Stomach (tissue), 9 donors: ENCODE data around the gene EGFR. TPM values are rescaled to one million over a fixed set of nuclear protein-coding genes. Genes with fewer than 3 reads are reported as not detected.

Experiments
- DNase-seq, 2 donors: peaks; one replicate each; pipeline versions ENCODE4 v3.0.0 to v3.0.0-alpha.2; 2013 to 2019
- H3K27ac ChIP-seq, 5 donors: fragments of 200-600 bp in 4 of 5; sonication (generic) in 4 of 5; one replicate each; pipeline ENCODE4 v1.5.1; 2013 to 2019; ENCODE audit warnings: mild to moderate bottlenecking in 1 of 5, moderate library complexity in 1 of 5
- H3K27me3 ChIP-seq, 3 donors: fragments of 200-600 bp; sonication (generic); one replicate each; pipeline ENCODE4 v1.5.1; 2017 to 2019; ENCODE audit warnings: mixed run types in 1 of 3
- H3K36me3 ChIP-seq, 4 donors: fragments of 200-600 bp; sonication (generic); 1 replicate in 3 of 4; 2 replicates in 1 of 4; pipeline ENCODE4 v1.5.1; 2016 to 2019
- H3K4me1 ChIP-seq, 4 donors: fragments of 200-600 bp; sonication (generic); one replicate each; pipeline ENCODE4 v1.5.1; 2016 to 2019
- H3K4me3 ChIP-seq, 4 donors: fragments of 200-600 bp; sonication (generic) in 3 of 4; one replicate each; pipeline ENCODE4 v1.5.1; 2016 to 2019; ENCODE audit warnings: mild to moderate bottlenecking in 1 of 4
- H3K9me3 ChIP-seq, 4 donors: fragments of 200-600 bp; sonication (generic); one replicate each; pipeline ENCODE4 v1.5.1; 2016 to 2019
- EP300 ChIP-seq: sonication (generic); formaldehyde crosslinking; IDR thresholded peaks from one replicate; pipeline ENCODE4 v1.6.1; 2017; ENCODE audit warnings: antibody characterized with exemption
- POLR2A ChIP-seq, 4 donors: fragments of 450-650 bp; IDR thresholded peaks; one replicate each; pipeline ENCODE4 v1.6.1; 2016; ENCODE audit warnings: antibody characterized with exemption in 4 of 4, control low read depth in 2 of 4, mild to moderate bottlenecking in 1 of 4, moderate library complexity in 1 of 4
- POLR2AphosphoS5 ChIP-seq, 3 donors: sonication (generic); formaldehyde crosslinking; IDR thresholded peaks; one replicate each; pipeline ENCODE4 v1.6.1; 2016; ENCODE audit warnings: antibody characterized with exemption in 3 of 3
- WGBS, 5 donors: extraction: QIAGEN DNeasy Blood & Tissue Kit in 3 of 5; methylation state at CpG; one replicate each; pipeline versions ENCODE4 v1.1.5 to v1.1.7; 2013 to 2018; 5-methylcytosine and 5-hydroxymethylcytosine counted together
- intact Hi-C: fragments of 100-400 bp; cut with DNase I; formaldehyde crosslinking; loops from one replicate; pipeline ENCODE4 v1.15.1; 2023; ENCODE audit warnings: low total_unique reads
- polyA plus RNA-seq, 3 donors: library from polyadenylated mRNA; stranded (reverse); fragments of 200-250 nt; gene quantifications; one replicate each; pipeline ENCODE4 v1.2.3, GENCODE V29; 2013
- total RNA-seq, 5 donors: library from RNA; depleted of rRNA; stranded (reverse); fragments of >200 nt; gene quantifications; one replicate each; pipeline versions ENCODE4 v1.1.0 to v1.2.3, GENCODE V29; 2014 to 2016
- TF ChIP-seq, protein P1 (sequence below), 7 experiments: fragments of 450-650 bp in 4 of 7; fragments of 200-600 bp in 3 of 7; sonication (generic) in 3 of 7; IDR thresholded peaks; one replicate each; pipeline ENCODE4 v1.5.1; 2016 to 2019; ENCODE audit warnings: antibody characterized with exemption in 7 of 7, control low read depth in 2 of 7, mild to moderate bottlenecking in 1 of 7
- donor health status: healthy with polysubstance abuse.
- donor health status: Bipolar disorder and iron deficiency.
- donor health status: healthy.

The EGFR gene
- total and polyA plus RNA-seq, 8 donors, result 3.4 to 43.4 (median 32.6) TPM

DNA sequence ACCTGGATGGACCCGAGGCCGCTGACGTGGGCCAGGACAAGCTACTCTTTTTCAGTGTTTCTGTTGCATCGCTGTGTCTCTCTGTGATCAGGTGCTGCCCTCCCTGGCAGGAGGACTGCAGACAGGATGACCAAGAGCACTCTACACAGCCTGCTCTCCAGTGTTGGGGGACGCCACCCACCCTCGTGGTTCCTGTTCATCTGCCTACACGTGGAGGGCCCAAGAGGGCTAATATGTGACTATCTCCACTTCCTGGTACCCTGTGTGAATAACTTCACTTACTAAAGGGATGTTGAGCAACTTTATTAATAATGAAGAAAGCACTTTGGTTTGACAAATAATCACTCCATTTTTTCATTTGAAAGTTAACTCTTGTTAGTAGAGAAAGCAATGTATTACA lies 101.3 kb downstream of the EGFR start:
- Histone ChIP-seq H3K27ac (peak overlapping the region in 4 of 5 donors; percentile 24 to 70 (median 56)), H3K36me3 (no peaks in the 10 kb centered on the region), H3K4me3 (no peak overlapping the region), H3K27me3 (no peaks in the 10 kb centered on the region), H3K9me3 (no peaks in the 10 kb centered on the region), H3K4me1 (peaks cover 11 to 23% (median 18%) of the 10 kb centered on the region in 4 donors)
- no peak for DNase-seq
- intact Hi-C loops, result no loop called here
- WGBS, 5 donors, result 70 to 85% (median 81%) methylated on average over 6 to 7 of the region's 7 CpGs
- no peak for TF ChIP-seq POLR2A (IDR thresholded peaks at IDR 0.05)

DNA sequence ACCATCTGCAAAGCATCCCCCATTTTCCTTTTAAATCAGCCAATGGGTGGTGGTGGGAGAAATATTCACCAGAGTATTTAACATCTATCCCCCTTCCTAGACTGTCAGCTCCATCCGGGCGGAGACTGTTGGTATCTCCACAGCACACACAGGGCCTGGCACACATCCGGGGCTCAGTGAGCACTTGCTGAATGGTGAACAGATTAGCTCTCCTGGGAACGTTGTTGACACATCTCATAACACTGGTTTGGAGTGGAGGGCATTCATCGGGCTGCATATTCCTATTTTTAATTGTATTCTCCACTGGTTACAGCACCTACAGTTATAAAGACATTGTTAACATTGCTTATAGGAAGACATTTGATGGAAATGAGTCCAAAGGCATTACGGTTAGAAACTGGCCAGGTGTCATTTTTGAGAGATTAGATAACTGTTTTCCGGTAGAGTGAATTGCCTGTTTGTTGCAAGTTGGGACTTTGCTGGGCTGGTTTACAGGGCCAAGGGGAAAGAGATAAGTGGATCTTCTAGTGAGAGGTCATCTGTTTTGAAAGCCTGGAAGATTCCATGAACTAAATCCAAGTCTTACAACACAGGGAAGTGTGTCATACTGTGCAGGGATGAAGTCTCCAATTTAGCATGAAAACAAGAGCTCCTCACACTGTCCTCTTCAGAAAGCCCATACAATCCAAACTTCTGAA lies 101.8 kb downstream of the EGFR start:
- TF ChIP-seq EP300 (no peak), POLR2AphosphoS5 (IDR thresholded peaks at IDR 0.05) (peak in 1 of 3 donors; percentile 42)
- Histone ChIP-seq H3K27me3 (no peaks in the 10 kb centered on the region), H3K27ac (peak overlapping the region; percentile 24 to 70 (median 52)), H3K9me3 (no peaks in the 10 kb centered on the region), H3K4me1 (peaks cover 11 to 23% (median 17%) of the 10 kb centered on the region in 4 donors), H3K36me3 (no peaks in the 10 kb centered on the region), H3K4me3 (no peak overlapping the region)
- DNase-seq, result no peak
- intact Hi-C loops, result no loop called here
- WGBS, 5 donors, result 27 to 52% (median 33%) methylated on average over 7 of the region's 7 CpGs

- intact Hi-C loops, result no loop called here
- peak overlapping the region; percentile 7 to 70 (median 50) for H3K27ac ChIP-seq
- no peak overlapping the region for H3K4me3 ChIP-seq
- no peaks in the 10 kb centered on the region for H3K36me3 ChIP-seq
- no peaks in the 10 kb centered on the region for H3K27me3 ChIP-seq
- no peaks in the 10 kb centered on the region for H3K9me3 ChIP-seq
- WGBS, 5 donors, result 56 to 65% (median 62%) methylated on average over 5 of the region's 5 CpGs
- DNase-seq, result no peak
- H3K4me1 ChIP-seq, result peaks cover 11 to 29% (median 18%) of the 10 kb centered on the region in 4 donors
- TF ChIP-seq POLR2AphosphoS5 (IDR thresholded peaks at IDR 0.05), result no peak
- TF ChIP-seq, protein P1, sequence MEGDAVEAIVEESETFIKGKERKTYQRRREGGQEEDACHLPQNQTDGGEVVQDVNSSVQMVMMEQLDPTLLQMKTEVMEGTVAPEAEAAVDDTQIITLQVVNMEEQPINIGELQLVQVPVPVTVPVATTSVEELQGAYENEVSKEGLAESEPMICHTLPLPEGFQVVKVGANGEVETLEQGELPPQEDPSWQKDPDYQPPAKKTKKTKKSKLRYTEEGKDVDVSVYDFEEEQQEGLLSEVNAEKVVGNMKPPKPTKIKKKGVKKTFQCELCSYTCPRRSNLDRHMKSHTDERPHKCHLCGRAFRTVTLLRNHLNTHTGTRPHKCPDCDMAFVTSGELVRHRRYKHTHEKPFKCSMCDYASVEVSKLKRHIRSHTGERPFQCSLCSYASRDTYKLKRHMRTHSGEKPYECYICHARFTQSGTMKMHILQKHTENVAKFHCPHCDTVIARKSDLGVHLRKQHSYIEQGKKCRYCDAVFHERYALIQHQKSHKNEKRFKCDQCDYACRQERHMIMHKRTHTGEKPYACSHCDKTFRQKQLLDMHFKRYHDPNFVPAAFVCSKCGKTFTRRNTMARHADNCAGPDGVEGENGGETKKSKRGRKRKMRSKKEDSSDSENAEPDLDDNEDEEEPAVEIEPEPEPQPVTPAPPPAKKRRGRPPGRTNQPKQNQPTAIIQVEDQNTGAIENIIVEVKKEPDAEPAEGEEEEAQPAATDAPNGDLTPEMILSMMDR (IDR thresholded peaks at IDR 0.05), result no peak
- TF ChIP-seq EP300, result no peak
- no peak for TF ChIP-seq POLR2A (IDR thresholded peaks at IDR 0.05)
Observed at GRCh38 chr7:55121249-55121648, 102.4 kb downstream of the EGFR start.

DNA sequence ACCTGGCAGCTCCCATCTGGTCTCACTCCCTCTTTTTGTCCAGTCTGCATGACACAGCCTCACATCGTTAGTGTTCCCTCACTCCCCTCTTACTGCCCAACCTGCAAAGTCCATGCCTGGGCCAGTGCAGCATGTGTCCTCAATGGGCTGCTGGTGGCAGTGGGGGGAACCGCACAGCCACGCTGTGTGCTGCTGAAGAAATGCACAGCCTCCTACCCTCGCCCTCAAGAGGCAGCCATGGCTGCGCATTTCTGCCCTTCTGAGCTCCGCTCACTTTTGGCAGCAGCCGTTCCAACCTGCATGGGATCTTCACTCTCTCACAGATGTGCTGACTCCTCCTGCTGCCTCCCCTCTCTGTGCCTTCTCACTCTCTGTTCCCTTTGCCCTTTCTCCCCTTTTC lies 103.4 kb downstream of the EGFR start:
- Histone ChIP-seq H3K27ac (peak overlapping the region in 2 of 5 donors; percentile 63 to 70), H3K9me3 (no peaks in the 10 kb centered on the region), H3K27me3 (no peaks in the 10 kb centered on the region), H3K4me1 (peaks cover 11 to 37% (median 22%) of the 10 kb centered on the region in 4 donors), H3K36me3 (no peaks in the 10 kb centered on the region), H3K4me3 (no peak overlapping the region)
- WGBS, 5 donors, result 79 to 90% (median 87%) methylated on average over 7 of the region's 7 CpGs
- no peak for TF ChIP-seq EP300
- no peak for TF ChIP-seq POLR2A (IDR thresholded peaks at IDR 0.05)
- no peak for DNase-seq
- intact Hi-C loops, result no loop called here

DNA sequence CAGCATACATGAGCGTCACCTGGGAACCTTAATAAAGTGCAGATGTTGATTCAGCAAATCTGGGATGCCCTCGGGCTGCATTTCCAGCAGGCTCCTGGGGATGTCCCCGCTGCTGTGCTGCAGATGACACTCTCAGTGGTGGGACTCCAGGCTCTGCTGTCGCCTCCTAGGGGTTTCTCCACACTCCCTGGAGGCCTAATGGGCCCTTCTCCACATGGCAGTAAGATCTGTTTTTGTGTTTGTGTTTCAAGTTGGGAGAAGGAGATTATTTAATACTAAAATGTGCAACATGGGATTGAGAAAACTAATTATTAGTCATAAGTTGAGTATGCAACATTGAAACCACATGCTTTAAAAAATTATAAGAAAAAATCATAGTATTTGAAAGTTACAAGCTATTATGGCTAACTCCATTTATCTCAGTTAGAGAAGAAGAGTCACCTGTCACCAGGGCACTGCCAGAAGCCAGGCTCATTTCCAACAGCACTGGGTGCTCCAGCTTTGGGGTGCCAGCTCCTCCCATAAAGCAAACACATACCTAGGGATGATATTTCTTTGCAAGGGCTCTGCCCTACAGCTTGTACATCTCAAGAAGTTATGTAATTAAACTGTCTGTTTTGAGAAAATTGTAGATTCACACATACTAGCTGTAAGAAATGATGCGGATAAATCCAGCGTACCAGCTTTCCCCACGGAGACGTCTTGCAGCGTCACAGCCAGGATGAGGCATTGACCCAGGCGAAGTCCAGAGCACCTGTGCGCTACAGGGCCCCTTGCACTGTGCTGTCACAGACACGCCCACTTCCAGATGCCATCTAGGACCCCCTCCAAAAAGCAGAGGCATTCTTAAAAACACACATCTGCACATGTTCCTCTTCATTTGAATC lies 106.4 kb downstream of the EGFR start:
- 83 to 94% (median 90%) methylated on average over 12 of the region's 12 CpGs for WGBS, 5 donors
- Histone ChIP-seq H3K27me3 (no peaks in the 10 kb centered on the region), H3K4me1 (peaks cover 22 to 61% (median 43%) of the 10 kb centered on the region in 4 donors), H3K27ac (peak overlapping the region in 2 of 5 donors; percentile 10 to 44), H3K9me3 (no peaks in the 10 kb centered on the region), H3K4me3 (no peak overlapping the region), H3K36me3 (no peaks in the 10 kb centered on the region)
- TF ChIP-seq EP300 (no peak), POLR2AphosphoS5 (IDR thresholded peaks at IDR 0.05) (no peak), POLR2A (IDR thresholded peaks at IDR 0.05) (no peak)
- TF ChIP-seq, protein P1 (IDR thresholded peaks at IDR 0.05), result no peak
- intact Hi-C loops, result no loop called here
- no peak for DNase-seq
